GM12865 (cell line): ENCODE results near the gene MTCL1.

Experiments used
- DNase-seq: peaks from one replicate; pipeline ENCODE4 v3.0.0; 2010; ENCODE audit warnings: low read depth
- H3K4me3 ChIP-seq: 2 replicates; pipeline ENCODE4 v1.5.1; 2011; ENCODE audit warnings: mild to moderate bottlenecking, low read depth, low read length, control low read depth
- TF ChIP-seq, protein P1 (sequence below): IDR thresholded peaks from 2 replicates; pipeline ENCODE4 v1.5.1; 2011; ENCODE audit warnings: low read length, control low read depth, low read depth, inconsistent platforms; ENCODE audit not compliant: insufficient read depth; ENCODE audit errors: missing control alignments

The MTCL1 gene

GRCh38 chr18:8811115-8811514 is 105.8 kb downstream of the MTCL1 start:
- H3K4me3 ChIP-seq, result no peak overlapping the region
- DNase-seq, result no peak
- TF ChIP-seq, protein P1, sequence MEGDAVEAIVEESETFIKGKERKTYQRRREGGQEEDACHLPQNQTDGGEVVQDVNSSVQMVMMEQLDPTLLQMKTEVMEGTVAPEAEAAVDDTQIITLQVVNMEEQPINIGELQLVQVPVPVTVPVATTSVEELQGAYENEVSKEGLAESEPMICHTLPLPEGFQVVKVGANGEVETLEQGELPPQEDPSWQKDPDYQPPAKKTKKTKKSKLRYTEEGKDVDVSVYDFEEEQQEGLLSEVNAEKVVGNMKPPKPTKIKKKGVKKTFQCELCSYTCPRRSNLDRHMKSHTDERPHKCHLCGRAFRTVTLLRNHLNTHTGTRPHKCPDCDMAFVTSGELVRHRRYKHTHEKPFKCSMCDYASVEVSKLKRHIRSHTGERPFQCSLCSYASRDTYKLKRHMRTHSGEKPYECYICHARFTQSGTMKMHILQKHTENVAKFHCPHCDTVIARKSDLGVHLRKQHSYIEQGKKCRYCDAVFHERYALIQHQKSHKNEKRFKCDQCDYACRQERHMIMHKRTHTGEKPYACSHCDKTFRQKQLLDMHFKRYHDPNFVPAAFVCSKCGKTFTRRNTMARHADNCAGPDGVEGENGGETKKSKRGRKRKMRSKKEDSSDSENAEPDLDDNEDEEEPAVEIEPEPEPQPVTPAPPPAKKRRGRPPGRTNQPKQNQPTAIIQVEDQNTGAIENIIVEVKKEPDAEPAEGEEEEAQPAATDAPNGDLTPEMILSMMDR, result no peak

DNA sequence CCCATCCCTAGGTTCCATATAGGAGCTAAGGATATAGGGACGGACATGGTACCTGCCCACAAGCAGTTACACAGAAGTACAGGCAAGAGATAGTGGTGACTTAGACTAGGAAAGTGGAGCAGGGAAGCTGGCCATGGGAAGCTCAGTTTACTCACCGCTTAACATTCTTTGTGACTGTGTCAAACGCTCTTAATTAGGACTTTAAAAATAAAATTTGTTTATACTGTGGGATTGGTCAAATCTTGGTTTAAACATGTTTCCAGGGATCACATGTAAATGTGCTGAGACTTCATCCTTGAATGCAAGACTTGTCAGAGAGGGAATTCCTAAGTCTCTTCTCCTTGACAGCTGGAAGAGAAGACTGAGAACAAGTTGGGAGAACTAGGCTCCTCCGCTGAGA is 107.3 kb downstream of the MTCL1 start:
- TF ChIP-seq, protein P1, result no peak
- no peak overlapping the region for H3K4me3 ChIP-seq
- DNase-seq, result no peak

- TF ChIP-seq, protein P1, result no peak
- DNase-seq, result no peak
- H3K4me3 ChIP-seq, result no peak overlapping the region
Measured at GRCh38 chr18:8813611-8814010, 108.3 kb downstream of the MTCL1 start.

- DNase-seq, result no peak
- no peak overlapping the region for H3K4me3 ChIP-seq
- TF ChIP-seq, protein P1, result no peak
Measured at GRCh38 chr18:8814206-8814605, 108.8 kb downstream of the MTCL1 start.

GRCh38 chr18:8816220-8816619 is 110.9 kb downstream of the MTCL1 start:
- H3K4me3 ChIP-seq, result no peak overlapping the region
- no peak for DNase-seq
- TF ChIP-seq, protein P1, result no peak

GRCh38 chr18:8816816-8817215 is 111.5 kb downstream of the MTCL1 start:
- no peak for DNase-seq
- no peak overlapping the region for H3K4me3 ChIP-seq
- TF ChIP-seq, protein P1, result no peak

- DNase-seq, result no peak
- TF ChIP-seq, protein P1, result no peak
Measured at GRCh38 chr18:8818982-8819381, 113.6 kb downstream of the MTCL1 start.

More at GRCh38 chr18:8818982-8819381, 113.6 kb downstream of the MTCL1 start:
- no peak overlapping the region for H3K4me3 ChIP-seq
